Liver (tissue), 9 donors: Measurements from ENCODE around the gene CD1E. TPM values are rescaled to one million over a fixed set of nuclear protein-coding genes. Genes with fewer than 3 reads are reported as not detected.
"Not testable (repeated sequence)": the region's sequence is repeated elsewhere in the genome, so short reads cannot be mapped to it uniquely, and the experiment has no call there.

Source experiments
- DNase-seq: peaks from one replicate; pipeline ENCODE4 v3.0.0-alpha.2; 2017; ENCODE audit warnings: low spot score
- H3K27ac ChIP-seq, 2 donors: one replicate each; pipeline ENCODE4 v1.7.0; 2013; ENCODE audit warnings: inconsistent platforms in 2 of 2, low read length in 2 of 2, control low read depth in 1 of 2, low read depth in 1 of 2, mild to moderate bottlenecking in 1 of 2
- H3K27me3 ChIP-seq, 4 donors: one replicate each; pipeline versions ENCODE4 v1.6.1 to v1.7.0; 2013; ENCODE audit warnings: low read length in 3 of 4, inconsistent platforms in 1 of 4, mild to moderate bottlenecking in 1 of 4, moderate library complexity in 1 of 4; ENCODE audit not compliant: control insufficient read depth in 4 of 4, insufficient read depth in 4 of 4
- H3K36me3 ChIP-seq, 4 donors: one replicate each; pipeline versions ENCODE4 v1.6.1 to v1.7.0; 2013; ENCODE audit warnings: low read length in 3 of 4, mild to moderate bottlenecking in 3 of 4, low read depth in 1 of 4, moderate library complexity in 1 of 4; ENCODE audit not compliant: control insufficient read depth in 4 of 4, insufficient read depth in 3 of 4
- H3K4me1 ChIP-seq, 4 donors: one replicate each; pipeline versions ENCODE4 v1.6.1 to v1.7.0; 2013; ENCODE audit warnings: low read length in 3 of 4, mild to moderate bottlenecking in 3 of 4, moderate library complexity in 1 of 4; ENCODE audit not compliant: control insufficient read depth in 4 of 4, insufficient read depth in 4 of 4
- H3K4me3 ChIP-seq, 3 donors: one replicate each; pipeline versions ENCODE4 v1.6.1 to v1.7.0; 2013; ENCODE audit warnings: low read length in 3 of 3, control low read depth in 1 of 3, low read depth in 1 of 3, mild to moderate bottlenecking in 1 of 3
- H3K9ac ChIP-seq, 2 donors: one replicate each; pipeline ENCODE4 v1.7.0; 2013; ENCODE audit warnings: low read length in 2 of 2, mild to moderate bottlenecking in 2 of 2, moderate library complexity in 2 of 2, control low read depth in 1 of 2, low read depth in 1 of 2
- H3K9me3 ChIP-seq, 4 donors: one replicate each; pipeline versions ENCODE4 v1.6.1 to v1.7.0; 2013; ENCODE audit warnings: low read length in 3 of 4; ENCODE audit not compliant: control insufficient read depth in 4 of 4
- ATF3 ChIP-seq: IDR thresholded peaks from 2 replicates; pipeline ENCODE4 v1.6.1; 2016; ENCODE audit warnings: antibody characterized with exemption
- EGR1 ChIP-seq, 2 donors: IDR thresholded peaks; 2 replicates each; pipeline ENCODE4 v1.6.1; 2016 to 2018; ENCODE audit warnings: antibody characterized with exemption in 2 of 2, low read depth in 2 of 2
- FOXA1 ChIP-seq: IDR thresholded peaks from 2 replicates; pipeline ENCODE4 v1.6.1; 2016; ENCODE audit warnings: antibody characterized with exemption
- FOXA2 ChIP-seq: IDR thresholded peaks from 2 replicates; pipeline ENCODE4 v1.6.1; 2016; ENCODE audit warnings: antibody characterized with exemption
- GABPA ChIP-seq, 2 donors: IDR thresholded peaks in 1 of 2; conservative IDR thresholded peaks in 1 of 2; 2 replicates each; pipeline ENCODE4 v1.6.1; 2016; ENCODE audit warnings: antibody characterized with exemption in 2 of 2, mild to moderate bottlenecking in 1 of 2, moderate library complexity in 1 of 2
- HNF4A ChIP-seq, 2 donors: conservative IDR thresholded peaks; 2 replicates each; pipeline ENCODE4 v1.6.1; 2016; ENCODE audit warnings: antibody characterized with exemption in 2 of 2, mild to moderate bottlenecking in 2 of 2
- HNF4G ChIP-seq: IDR thresholded peaks from 2 replicates; pipeline ENCODE4 v1.6.1; 2016; ENCODE audit warnings: antibody characterized with exemption
- JUND ChIP-seq, 2 donors: IDR thresholded peaks; 2 replicates each; pipeline ENCODE4 v1.6.1; 2016; ENCODE audit warnings: antibody characterized with exemption in 2 of 2
- NR2F2 ChIP-seq: IDR thresholded peaks from 2 replicates; pipeline ENCODE4 v1.6.1; 2016; ENCODE audit warnings: antibody characterized with exemption
- RAD21 ChIP-seq, 2 donors: IDR thresholded peaks; 2 replicates each; pipeline ENCODE4 v1.6.1; 2016; ENCODE audit warnings: antibody characterized with exemption in 2 of 2, mild to moderate bottlenecking in 2 of 2
- REST ChIP-seq: IDR thresholded peaks from 2 replicates; pipeline ENCODE4 v1.6.1; 2016; ENCODE audit warnings: antibody characterized with exemption, mild to moderate bottlenecking
- RXRA ChIP-seq, 2 donors: IDR thresholded peaks; 2 replicates each; pipeline ENCODE4 v1.6.1; 2017 to 2018; ENCODE audit warnings: antibody characterized with exemption in 2 of 2, mild to moderate bottlenecking in 1 of 2
- SP1 ChIP-seq: IDR thresholded peaks from 2 replicates; pipeline ENCODE4 v1.6.1; 2018; ENCODE audit warnings: antibody characterized with exemption, mild to moderate bottlenecking
- TAF1 ChIP-seq: conservative IDR thresholded peaks from 2 replicates; pipeline ENCODE4 v1.6.1; 2016; ENCODE audit warnings: antibody characterized with exemption, mild to moderate bottlenecking
- YY1 ChIP-seq: IDR thresholded peaks from 2 replicates; pipeline ENCODE4 v1.6.1; 2016; ENCODE audit warnings: antibody characterized with exemption, mild to moderate bottlenecking
- ZBTB33 ChIP-seq: IDR thresholded peaks from 2 replicates; pipeline ENCODE4 v1.6.1; 2016; ENCODE audit warnings: antibody characterized with exemption
- WGBS: extraction: QIAGEN DNeasy Blood & Tissue Kit; methylation state at CpG from one replicate; pipeline ENCODE4 v1.1.7; 2013; 5-methylcytosine and 5-hydroxymethylcytosine counted together
- polyA plus RNA-seq, 2 donors: library from polyadenylated mRNA; stranded (reverse) in 1 of 2; unstranded in 1 of 2; fragments of 200-250 nt in 1 of 2; fragments of >200 nt in 1 of 2; fragmentation: Nextera tagmentation in 1 of 2; extraction: Ambion mirVana in 1 of 2; gene quantifications; one replicate each; pipeline versions ENCODE4 v1.2.1 to v1.2.3, GENCODE V29; 2013 to 2015
- total RNA-seq, 2 donors: library from RNA; depleted of rRNA; stranded (reverse); fragments of >200 nt; gene quantifications; one replicate each; pipeline ENCODE4 v1.2.3, GENCODE V29; 2014
- TF ChIP-seq, protein P1 (sequence below): IDR thresholded peaks from 2 replicates; pipeline ENCODE4 v1.6.1; 2016; ENCODE audit warnings: antibody characterized with exemption
- TF ChIP-seq, protein P2 (sequence below): fragments of 150-350 bp; IDR thresholded peaks from 2 replicates; pipeline ENCODE4 v1.5.1; 2017; ENCODE audit warnings: improper control_type of control experiment, low read depth, low read length; ENCODE audit not compliant: missing input control
- donor health status: healthy.
- donor health status: healthy.
- donor health status: healthy.
- donor health status: healthy.
- donor health status: healthy.

CD1E gene
- total and polyA plus RNA-seq, 4 donors: 0.09 to 0.56 (median 0.25) TPM; not detected in 1

DNA sequence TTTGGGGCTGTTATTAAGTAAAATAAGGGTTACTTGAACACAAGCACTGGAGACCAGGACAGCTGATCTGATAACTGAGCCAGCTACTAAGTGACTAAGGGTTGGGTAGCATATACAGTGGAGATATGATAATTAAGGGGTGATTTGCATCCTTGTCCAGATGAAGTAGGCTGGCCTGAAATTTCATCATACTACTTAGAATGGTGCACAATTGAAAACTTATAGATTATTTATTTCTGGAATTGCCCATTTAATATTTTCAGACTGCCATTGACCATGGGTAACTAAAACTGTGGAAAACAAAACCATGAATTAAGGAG, 18.5 kb upstream of the CD1E start:
- H3K36me3 ChIP-seq: no peaks in the 10 kb centered on the region
- no peaks in the 10 kb centered on the region for H3K27me3 ChIP-seq
- H3K9ac ChIP-seq: no peak overlapping the region
- TF ChIP-seq SP1 (no peak), TAF1 (no peak), HNF4G (no peak), YY1 (no peak), FOXA2 (no peak)
- H3K4me1 ChIP-seq: no peaks in the 10 kb centered on the region
- no peak overlapping the region for H3K4me3 ChIP-seq
- H3K27ac ChIP-seq: no peak overlapping the region
- no peak for DNase-seq
- H3K9me3 ChIP-seq: no peaks in the 10 kb centered on the region

GRCh38 chr1:158336413-158336812, 17.3 kb upstream of the CD1E start:
- not testable (repeated sequence) for H3K27me3 ChIP-seq, DNase-seq, H3K27ac ChIP-seq, H3K4me3 ChIP-seq, H3K9me3 ChIP-seq, H3K4me1 ChIP-seq, H3K9ac ChIP-seq, H3K36me3 ChIP-seq
- WGBS: 53% methylated on average over 7 of the region's 7 CpGs

GRCh38 chr1:158348946-158349345, 4.7 kb upstream of the CD1E start:
- not testable (repeated sequence) for H3K36me3 ChIP-seq, H3K9ac ChIP-seq, H3K4me1 ChIP-seq, H3K9me3 ChIP-seq, H3K27ac ChIP-seq, DNase-seq, H3K27me3 ChIP-seq, H3K4me3 ChIP-seq
- 92% methylated on average over 24 of the region's 24 CpGs for WGBS

DNA sequence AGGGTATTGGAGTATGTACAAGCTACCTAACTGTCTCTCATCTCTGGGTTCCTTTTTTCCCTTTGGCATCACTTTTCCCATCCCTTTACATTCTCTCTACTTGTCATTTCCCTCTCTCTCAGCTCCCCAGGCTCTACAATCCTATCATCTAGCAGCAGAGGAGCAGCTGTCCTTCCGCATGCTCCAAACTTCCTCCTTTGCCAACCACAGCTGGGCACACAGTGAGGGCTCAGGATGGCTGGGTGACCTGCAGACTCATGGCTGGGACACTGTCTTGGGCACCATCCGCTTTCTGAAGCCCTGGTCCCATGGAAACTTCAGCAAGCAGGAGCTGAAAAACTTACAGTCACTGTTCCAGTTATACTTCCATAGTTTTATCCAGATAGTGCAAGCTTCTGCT, 561 bp downstream of the CD1E start:
- TF ChIP-seq HNF4A (conservative IDR thresholded peaks at IDR 0.05): no peak
- no peak for TF ChIP-seq RXRA (IDR thresholded peaks at IDR 0.05)
- no peak for TF ChIP-seq EGR1 (IDR thresholded peaks at IDR 0.05; ENCODE audit: low read depth in 2 of 2)
- no peak for TF ChIP-seq ZBTB33
- TF ChIP-seq, protein P1, sequence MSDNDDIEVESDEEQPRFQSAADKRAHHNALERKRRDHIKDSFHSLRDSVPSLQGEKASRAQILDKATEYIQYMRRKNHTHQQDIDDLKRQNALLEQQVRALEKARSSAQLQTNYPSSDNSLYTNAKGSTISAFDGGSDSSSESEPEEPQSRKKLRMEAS: no peak
- TF ChIP-seq ATF3: no peak
- TF ChIP-seq GABPA (IDR thresholded peaks at IDR 0.05 in 1 of 2, conservative IDR thresholded peaks at IDR 0.05 in 1 of 2): no peak
- no peak for TF ChIP-seq TAF1
- no peak for TF ChIP-seq YY1
- no peak for TF ChIP-seq SP1
- TF ChIP-seq FOXA2: no peak
- TF ChIP-seq HNF4G: no peak
- TF ChIP-seq FOXA1: no peak
- TF ChIP-seq REST: no peak
- TF ChIP-seq RAD21 (IDR thresholded peaks at IDR 0.05): no peak
- TF ChIP-seq JUND (IDR thresholded peaks at IDR 0.05): no peak
- TF ChIP-seq NR2F2: no peak
- TF ChIP-seq, protein P2, sequence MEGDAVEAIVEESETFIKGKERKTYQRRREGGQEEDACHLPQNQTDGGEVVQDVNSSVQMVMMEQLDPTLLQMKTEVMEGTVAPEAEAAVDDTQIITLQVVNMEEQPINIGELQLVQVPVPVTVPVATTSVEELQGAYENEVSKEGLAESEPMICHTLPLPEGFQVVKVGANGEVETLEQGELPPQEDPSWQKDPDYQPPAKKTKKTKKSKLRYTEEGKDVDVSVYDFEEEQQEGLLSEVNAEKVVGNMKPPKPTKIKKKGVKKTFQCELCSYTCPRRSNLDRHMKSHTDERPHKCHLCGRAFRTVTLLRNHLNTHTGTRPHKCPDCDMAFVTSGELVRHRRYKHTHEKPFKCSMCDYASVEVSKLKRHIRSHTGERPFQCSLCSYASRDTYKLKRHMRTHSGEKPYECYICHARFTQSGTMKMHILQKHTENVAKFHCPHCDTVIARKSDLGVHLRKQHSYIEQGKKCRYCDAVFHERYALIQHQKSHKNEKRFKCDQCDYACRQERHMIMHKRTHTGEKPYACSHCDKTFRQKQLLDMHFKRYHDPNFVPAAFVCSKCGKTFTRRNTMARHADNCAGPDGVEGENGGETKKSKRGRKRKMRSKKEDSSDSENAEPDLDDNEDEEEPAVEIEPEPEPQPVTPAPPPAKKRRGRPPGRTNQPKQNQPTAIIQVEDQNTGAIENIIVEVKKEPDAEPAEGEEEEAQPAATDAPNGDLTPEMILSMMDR: no peak
- H3K4me3 ChIP-seq: no peak overlapping the region
- H3K4me1 ChIP-seq: no peaks in the 10 kb centered on the region

More for the DNA sequence above, 561 bp downstream of the CD1E start:
- no peak for DNase-seq
- Histone ChIP-seq H3K9ac (no peak overlapping the region), H3K36me3 (no peaks in the 10 kb centered on the region), H3K27ac (no peak overlapping the region), H3K27me3 (peaks cover 0 to 2% (median 0%) of the 10 kb centered on the region in 4 donors), H3K9me3 (no peaks in the 10 kb centered on the region)
- 52% methylated on average over 2 of the region's 2 CpGs for WGBS
